H7 (cell line): ENCODE results near the gene ZNF428. TPM values are rescaled to one million over a fixed set of nuclear protein-coding genes. Genes with fewer than 3 reads are reported as not detected.

Source experiments
- DNase-seq: peaks from one replicate; pipeline ENCODE4 v3.0.0; 2012
- H3K27me3 ChIP-seq: 2 replicates; pipeline ENCODE4 v1.6.0; 2011; ENCODE audit warnings: mild to moderate bottlenecking, low read length; ENCODE audit not compliant: control insufficient read depth, insufficient read depth
- H3K36me3 ChIP-seq: replicated peaks from 2 replicates; pipeline ENCODE4 v1.5.1; 2011; ENCODE audit warnings: low read length; ENCODE audit not compliant: control insufficient read depth, insufficient read depth
- H3K4me3 ChIP-seq: 2 replicates; pipeline ENCODE4 v1.5.1; 2011; ENCODE audit warnings: low read depth, mild to moderate bottlenecking, control low read depth, low read length, moderate library complexity; ENCODE audit not compliant: insufficient read depth
- total RNA-seq: library from RNA; depleted of rRNA; stranded (reverse); fragments of >200 nt; shearing (Covaris generic); gene quantifications from 2 replicates; pipeline ENCODE4 v1.2.3, GENCODE V29; 2014; rRNA removed

The ZNF428 gene
- total RNA-seq, 1 experiment from 2014 or later = 59.0 TPM

DNA sequence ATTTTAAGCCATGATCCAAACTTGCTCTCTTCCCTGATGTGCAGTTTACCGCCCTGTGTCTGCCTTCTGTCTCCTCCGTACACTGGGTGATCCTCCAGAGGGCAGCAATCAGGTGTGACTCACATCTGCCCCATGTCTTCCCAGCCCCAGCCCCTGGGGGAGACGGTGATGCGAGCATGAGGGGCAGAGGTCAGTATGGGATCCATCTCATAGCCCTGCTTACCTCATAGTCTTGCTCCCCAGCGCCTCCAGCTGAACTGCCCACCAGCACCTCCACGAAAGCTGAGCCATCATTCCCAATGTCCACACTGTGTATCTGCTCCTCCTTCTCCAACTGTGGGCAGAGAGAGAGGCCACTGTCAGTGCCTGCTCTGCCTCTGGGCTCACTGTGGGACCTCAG is 58.7 kb downstream of the ZNF428 start:
- Histone ChIP-seq H3K4me3 (no peak overlapping the region), H3K36me3 (peaks cover 2% of the 10 kb centered on the region), H3K27me3 (no peaks in the 10 kb centered on the region)
- peak; percentile 76 for DNase-seq

Other genes with a start within 250 kb of the ZNF428 start
- not detected in 2 replicates for gene TEX101, start 204.7 kb downstream of the ZNF428 start, total RNA-seq
- gene LYPD3, start 154.0 kb downstream of the ZNF428 start, total RNA-seq = 0.11 TPM in 1 of 2 replicates, not detected in the other
- 3.5 and 7.9 TPM in 2 replicates for gene PHLDB3, start 114.9 kb downstream of the ZNF428 start, total RNA-seq
- 15.0 and 17.0 TPM in 2 replicates for gene ETHE1, start 92.4 kb downstream of the ZNF428 start, total RNA-seq
- gene ZNF575, start 86.4 kb downstream of the ZNF428 start, total RNA-seq = not detected in 2 replicates
- 44.9 and 58.8 TPM in 2 replicates for gene XRCC1, start 44.1 kb downstream of the ZNF428 start, total RNA-seq
- 4.9 and 6.2 TPM in 2 replicates for gene PINLYP, start 43.8 kb downstream of the ZNF428 start, total RNA-seq
- 11.2 and 16.5 TPM in 2 replicates for gene IRGQ, start 23.5 kb downstream of the ZNF428 start, total RNA-seq
- gene ZNF576, start 23.0 kb downstream of the ZNF428 start, total RNA-seq = 12.3 and 18.6 TPM in 2 replicates
- 0.21 and 0.26 TPM in 2 replicates for gene SRRM5, start 7.5 kb downstream of the ZNF428 start, total RNA-seq
- gene CADM4, start 20.2 kb upstream of the ZNF428 start, total RNA-seq = 9.9 and 12.3 TPM in 2 replicates
- gene PLAUR, start 50.5 kb upstream of the ZNF428 start, total RNA-seq = 16.9 and 31.0 TPM in 2 replicates
- gene IRGC, start 96.4 kb upstream of the ZNF428 start, total RNA-seq = not detected in 2 replicates
- gene SMG9, start 135.3 kb upstream of the ZNF428 start, total RNA-seq = 23.4 and 33.6 TPM in 2 replicates
- gene KCNN4, start 161.3 kb upstream of the ZNF428 start, total RNA-seq = 0.62 and 1.1 TPM in 2 replicates
- 0.21 and 1.8 TPM in 2 replicates for gene LYPD5, start 182.8 kb upstream of the ZNF428 start, total RNA-seq
- 0.55 and 2.0 TPM in 2 replicates for gene ZNF283, start 207.7 kb upstream of the ZNF428 start, total RNA-seq